CD14-positive monocyte (primary cell): Measurements from ENCODE around the gene MRPL4. TPM values are rescaled to one million over a fixed set of nuclear protein-coding genes. Genes with fewer than 3 reads are reported as not detected.
"Not testable (repeated sequence)": the region's sequence is repeated elsewhere in the genome, so short reads cannot be mapped to it uniquely, and the experiment has no call there.

Source experiments
- DNase-seq, 3 donors: peaks; one replicate each; pipeline ENCODE4 v3.0.0-alpha.2; 2011 to 2022
- H2AFZ ChIP-seq: 2 replicates; pipeline ENCODE4 v1.6.0; 2012; ENCODE audit warnings: mild to moderate bottlenecking, low read depth, low read length, inconsistent platforms; ENCODE audit not compliant: insufficient read depth, poor library complexity, severe bottlenecking
- H3K27ac ChIP-seq, 2 donors: 1 replicate in 1 of 2; 2 replicates in 1 of 2; pipeline ENCODE4 v1.5.1; 2012 to 2013; ENCODE audit warnings: low read length in 2 of 2, control low read depth in 1 of 2, inconsistent platforms in 1 of 2, low read depth in 1 of 2, mild to moderate bottlenecking in 1 of 2
- H3K27me3 ChIP-seq, 2 donors: one replicate each; pipeline versions ENCODE4 v1.6.0 to v1.6.1; 2011 to 2013; ENCODE audit warnings: low read length in 2 of 2; ENCODE audit not compliant: control insufficient read depth in 2 of 2, insufficient read depth in 2 of 2
- H3K36me3 ChIP-seq, 2 donors: replicated peaks in 1 of 2; 1 replicate in 1 of 2; 2 replicates in 1 of 2; pipeline versions ENCODE4 v1.5.1 to v1.6.1; 2012 to 2013; ENCODE audit warnings: low read length in 2 of 2, control low read depth in 1 of 2, inconsistent platforms in 1 of 2, mild to moderate bottlenecking in 1 of 2; ENCODE audit not compliant: insufficient read depth in 2 of 2, control insufficient read depth in 1 of 2
- H3K4me1 ChIP-seq, 2 donors: 1 replicate in 1 of 2; 2 replicates in 1 of 2; pipeline versions ENCODE4 v1.5.1 to v1.6.1; 2012 to 2013; ENCODE audit warnings: low read length in 2 of 2, control low read depth in 1 of 2, inconsistent platforms in 1 of 2, mild to moderate bottlenecking in 1 of 2, moderate library complexity in 1 of 2; ENCODE audit not compliant: insufficient read depth in 2 of 2, control insufficient read depth in 1 of 2
- H3K4me2 ChIP-seq: replicated peaks from 2 replicates; pipeline ENCODE3; 2012; ENCODE audit warnings: low read length, moderate library complexity, mild to moderate bottlenecking; ENCODE audit not compliant: poor library complexity, severe bottlenecking; ENCODE audit errors: extremely low read depth
- H3K4me3 ChIP-seq, 3 experiments: fragments of 200-600 bp in 1 of 3; sonication (generic) in 1 of 3; replicated peaks in 1 of 3; 1 replicate in 2 of 3; 2 replicates in 1 of 3; pipeline ENCODE4 v1.5.1; 2011 to 2013; ENCODE audit warnings: low read length in 3 of 3, mild to moderate bottlenecking in 3 of 3, control low read depth in 2 of 3, low read depth in 2 of 3, inconsistent platforms in 1 of 3, moderate library complexity in 1 of 3
- H3K79me2 ChIP-seq: 2 replicates; pipeline ENCODE4 v1.6.0; 2012; ENCODE audit warnings: mild to moderate bottlenecking, control low read depth, inconsistent platforms, low read length, moderate library complexity; ENCODE audit not compliant: insufficient read depth
- H3K9ac ChIP-seq: 2 replicates; pipeline ENCODE4 v1.6.0; 2017; ENCODE audit warnings: low read length, mild to moderate bottlenecking; ENCODE audit not compliant: insufficient read depth, poor library complexity, severe bottlenecking
- H3K9me3 ChIP-seq, 2 donors: replicated peaks in 1 of 2; 1 replicate in 1 of 2; 2 replicates in 1 of 2; pipeline versions ENCODE4 v1.5.1 to v1.6.1; 2012 to 2013; ENCODE audit warnings: low read length in 2 of 2, control low read depth in 1 of 2; ENCODE audit not compliant: control insufficient read depth in 1 of 2, insufficient read depth in 1 of 2
- H4K20me1 ChIP-seq: 2 replicates; pipeline ENCODE4 v1.6.0; 2012; ENCODE audit warnings: mild to moderate bottlenecking, low read length, control low read depth, moderate library complexity; ENCODE audit not compliant: insufficient read depth
- H3K27ac Mint-ChIP-seq, 7 donors: one replicate each; pipeline ENCODE4 v1.8.0; 2020; ENCODE audit warnings: mild to moderate bottlenecking in 7 of 7, mixed read lengths in 7 of 7, moderate library complexity in 6 of 7, inconsistent platforms in 2 of 7
- H3K27me3 Mint-ChIP-seq, 3 donors: one replicate each; pipeline ENCODE4 v1.8.0; 2021 to 2022; ENCODE audit warnings: low read depth in 3 of 3, mild to moderate bottlenecking in 3 of 3, mixed read lengths in 3 of 3, moderate library complexity in 3 of 3, inconsistent platforms in 1 of 3
- H3K36me3 Mint-ChIP-seq, 2 donors: one replicate each; pipeline ENCODE4 v1.8.0; 2020; ENCODE audit warnings: mixed read lengths in 2 of 2, inconsistent platforms in 1 of 2, mild to moderate bottlenecking in 1 of 2
- H3K4me1 Mint-ChIP-seq: one replicate; pipeline ENCODE4 v1.8.0; 2020; ENCODE audit warnings: mild to moderate bottlenecking, mixed read lengths
- H3K4me3 Mint-ChIP-seq, 2 donors: one replicate each; pipeline ENCODE4 v1.8.0; 2020; ENCODE audit warnings: mild to moderate bottlenecking in 2 of 2, mixed read lengths in 2 of 2, moderate library complexity in 1 of 2
- H3K9me3 Mint-ChIP-seq, 7 donors: one replicate each; pipeline ENCODE4 v1.8.0; 2020 to 2022; ENCODE audit warnings: mixed read lengths in 7 of 7, mild to moderate bottlenecking in 6 of 7, moderate library complexity in 6 of 7, inconsistent platforms in 2 of 7
- WGBS: methylation state at CpG from one replicate; pipeline ENCODE4 v1.1.5; 2013; ENCODE audit warnings: missing lambda C conversion rate; ENCODE audit not compliant: insufficient coverage; 5-methylcytosine and 5-hydroxymethylcytosine counted together
- intact Hi-C, 2 donors: fragments of 100-400 bp; cut with micrococcal nuclease; formaldehyde crosslinking; loops; one replicate each; pipeline versions ENCODE4 v1.15.0 to v1.15.1; 2023
- polyA plus RNA-seq, 3 donors: library from polyadenylated mRNA; depleted of rRNA in 1 of 3; unstranded in 2 of 3; stranded (reverse) in 1 of 3; fragments of 300-500 nt in 2 of 3; fragments of >200 nt in 1 of 3; fragmentation: Illumina TruSeq in 2 of 3; gene quantifications; 1 replicate in 2 of 3; 2 replicates in 1 of 3; pipeline ENCODE4 v1.2.3, GENCODE V29; 2012 to 2021
- TF ChIP-seq, protein P1 (sequence below): fragments of 200-600 bp; IDR thresholded peaks from one replicate; pipeline ENCODE4 v1.8.0; 2022; ENCODE audit warnings: antibody characterized with exemption, mild to moderate bottlenecking

The MRPL4 gene
- polyA plus RNA-seq, 3 donors = 20.4 to 40.2 (median 22.7) TPM

- 100% methylated on average over 1 of the region's 6 CpGs for WGBS
- no peak overlapping the region for H3K27ac Mint-ChIP-seq
- H3K4me1 ChIP-seq = peaks cover 11 to 19% of the 10 kb centered on the region in 2 donors
- no peaks in the 10 kb centered on the region for H3K36me3 ChIP-seq
- H2AFZ ChIP-seq = no peak overlapping the region
- H3K36me3 Mint-ChIP-seq = no peaks in the 10 kb centered on the region
- H3K79me2 ChIP-seq = no peaks in the 10 kb centered on the region
- no peak overlapping the region for H3K4me2 ChIP-seq
- peaks cover 1 to 6% (median 5%) of the 10 kb centered on the region in 3 donors for H3K27me3 Mint-ChIP-seq
- peaks cover 14% of the 10 kb centered on the region for H3K4me1 Mint-ChIP-seq
- no peaks in the 10 kb centered on the region for H3K9me3 Mint-ChIP-seq
- H3K27ac ChIP-seq = no peak overlapping the region
- no peaks in the 10 kb centered on the region for H3K9me3 ChIP-seq
- no peaks in the 10 kb centered on the region for H3K27me3 ChIP-seq
- TF ChIP-seq, protein P1, sequence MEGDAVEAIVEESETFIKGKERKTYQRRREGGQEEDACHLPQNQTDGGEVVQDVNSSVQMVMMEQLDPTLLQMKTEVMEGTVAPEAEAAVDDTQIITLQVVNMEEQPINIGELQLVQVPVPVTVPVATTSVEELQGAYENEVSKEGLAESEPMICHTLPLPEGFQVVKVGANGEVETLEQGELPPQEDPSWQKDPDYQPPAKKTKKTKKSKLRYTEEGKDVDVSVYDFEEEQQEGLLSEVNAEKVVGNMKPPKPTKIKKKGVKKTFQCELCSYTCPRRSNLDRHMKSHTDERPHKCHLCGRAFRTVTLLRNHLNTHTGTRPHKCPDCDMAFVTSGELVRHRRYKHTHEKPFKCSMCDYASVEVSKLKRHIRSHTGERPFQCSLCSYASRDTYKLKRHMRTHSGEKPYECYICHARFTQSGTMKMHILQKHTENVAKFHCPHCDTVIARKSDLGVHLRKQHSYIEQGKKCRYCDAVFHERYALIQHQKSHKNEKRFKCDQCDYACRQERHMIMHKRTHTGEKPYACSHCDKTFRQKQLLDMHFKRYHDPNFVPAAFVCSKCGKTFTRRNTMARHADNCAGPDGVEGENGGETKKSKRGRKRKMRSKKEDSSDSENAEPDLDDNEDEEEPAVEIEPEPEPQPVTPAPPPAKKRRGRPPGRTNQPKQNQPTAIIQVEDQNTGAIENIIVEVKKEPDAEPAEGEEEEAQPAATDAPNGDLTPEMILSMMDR = no peak
- no peak overlapping the region for H3K9ac ChIP-seq
- H3K4me3 Mint-ChIP-seq = no peak overlapping the region
- no peak overlapping the region for H3K4me3 ChIP-seq
- H4K20me1 ChIP-seq = no peaks in the 10 kb centered on the region
- intact Hi-C loops = loop anchor here in 1 of 2 donors (5.0 kb wide), 1 partner anchor 305 kb away; no protein-coding TSS in a partner anchor
- no peak for DNase-seq
Observed at GRCh38 chr19:10237702-10238101, 14.3 kb upstream of the MRPL4 start.

GRCh38 chr19:10238172-10238783, 13.7 kb upstream of the MRPL4 start:
- Mint-ChIP-seq H3K4me1 (peaks cover 14% of the 10 kb centered on the region), H3K27me3 (peaks cover 1 to 6% (median 3%) of the 10 kb centered on the region in 3 donors), H3K9me3 (no peaks in the 10 kb centered on the region), H3K27ac (no peak overlapping the region), H3K4me3 (no peak overlapping the region), H3K36me3 (no peaks in the 10 kb centered on the region)
- DNase-seq = peak in 1 of 3 donors; percentile 40
- WGBS = 67% methylated on average over 3 of the region's 12 CpGs
- no peaks in the 10 kb centered on the region for H3K36me3 ChIP-seq
- no peak overlapping the region for H3K9ac ChIP-seq
- intact Hi-C loops = loop anchor here in 1 of 2 donors (5.0 kb wide), 1 partner anchor 306 kb away; no protein-coding TSS in a partner anchor
- peaks cover 11 to 19% of the 10 kb centered on the region in 2 donors for H3K4me1 ChIP-seq
- no peaks in the 10 kb centered on the region for H3K27me3 ChIP-seq
- no peaks in the 10 kb centered on the region for H3K9me3 ChIP-seq
- no peaks in the 10 kb centered on the region for H4K20me1 ChIP-seq
- no peaks in the 10 kb centered on the region for H3K79me2 ChIP-seq
- no peak overlapping the region for H2AFZ ChIP-seq
- TF ChIP-seq, protein P1 = no peak
- H3K27ac ChIP-seq = no peak overlapping the region
- H3K4me3 ChIP-seq = no peak overlapping the region
- no peak overlapping the region for H3K4me2 ChIP-seq

GRCh38 chr19:10241826-10242449, 10.1 kb upstream of the MRPL4 start:
- H3K4me3 Mint-ChIP-seq, H3K79me2 ChIP-seq, H4K20me1 ChIP-seq, H3K4me1 Mint-ChIP-seq, H3K9me3 Mint-ChIP-seq, H3K36me3 ChIP-seq, H3K4me2 ChIP-seq, H3K9me3 ChIP-seq, H3K36me3 Mint-ChIP-seq, H3K27ac ChIP-seq, H3K4me1 ChIP-seq, H3K4me3 ChIP-seq, H3K27me3 Mint-ChIP-seq, H2AFZ ChIP-seq, intact Hi-C loops, DNase-seq, H3K9ac ChIP-seq, H3K27ac Mint-ChIP-seq, H3K27me3 ChIP-seq: not testable (repeated sequence)
- 90% methylated on average over 4 of the region's 11 CpGs for WGBS
